ENCODE measurements around the gene HSF4.

DNA sequence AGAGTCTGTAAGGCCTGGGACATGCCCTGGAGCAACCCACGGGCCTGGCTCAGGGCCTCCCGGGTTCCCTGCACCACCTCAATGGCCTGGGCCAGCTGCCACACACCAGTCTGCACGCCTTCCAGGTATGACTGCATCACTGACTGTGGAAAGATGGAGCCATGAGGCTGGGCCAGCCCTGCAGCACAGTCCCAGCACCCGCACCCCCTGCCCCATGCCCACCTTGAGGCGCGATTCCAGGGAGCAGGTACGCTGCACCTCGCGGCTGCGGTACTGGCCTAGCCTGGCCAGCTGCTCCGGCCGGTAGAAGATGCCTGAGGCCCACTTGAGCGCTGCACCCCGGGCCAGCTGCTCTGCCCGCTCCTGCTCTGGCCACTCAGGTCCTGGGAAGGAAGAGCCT lies 24.3 kb downstream of the HSF4 start:
- TF ChIP-seq CTCF (IDR thresholded peaks at IDR 0.05) (no peak), POLR2A (IDR thresholded peaks at IDR 0.05) (no peak)
